SK-N-SH (cell line): ENCODE data around the gene RASGRF1. TPM values are rescaled to one million over a fixed set of nuclear protein-coding genes. Genes with fewer than 3 reads are reported as not detected.

Experiments
- CTCF ChIA-PET: fragments of 300-600, 350-600 bp; formaldehyde crosslinking; extraction: SDS; loops from one replicate; lab custom pipeline; 2021; lab: Yijun Ruan, JAX
- POLR2A ChIA-PET: fragments of 350-600 bp; sonication (Branson Sonifier 250); formaldehyde crosslinking; extraction: SDS; loops from one replicate; lab custom pipeline; 2020; ENCODE audit warnings: antibody characterized with exemption, inconsistent platforms; lab: Yijun Ruan, JAX
- DNase-seq: peaks from one replicate; pipeline ENCODE4 v3.0.0; 2012
- H2AFZ ChIP-seq: fragments of 200-600 bp; sonication (generic); 2 replicates; pipeline ENCODE4 v1.8.1; 2016; ENCODE audit warnings: antibody characterized with exemption, mild to moderate bottlenecking, low read depth
- H3F3A ChIP-seq: fragments of 200-600 bp; sonication (generic); replicated peaks from 2 replicates; pipeline ENCODE3; 2016; ENCODE audit warnings: antibody characterized with exemption, mild to moderate bottlenecking; ENCODE audit not compliant: insufficient read depth
- H3K27ac ChIP-seq, 2 experiments: fragments of 200-500 bp in 1 of 2; fragments of 200-600 bp in 1 of 2; sonication (Bioruptor generic) in 1 of 2; sonication (generic), shearing (Covaris generic) in 1 of 2; 2 replicates each; pipeline versions ENCODE4 v1.5.1 to v1.6.1; 2014 to 2016; ENCODE audit warnings: low read depth in 2 of 2, inconsistent platforms in 1 of 2, low read length in 1 of 2, mild to moderate bottlenecking in 1 of 2, mixed read lengths in 1 of 2
- H3K27me3 ChIP-seq: fragments of 200-600 bp; sonication (generic), shearing (Covaris generic); 2 replicates; pipeline ENCODE4 v1.6.1; 2016; ENCODE audit warnings: mixed run types; ENCODE audit not compliant: insufficient read depth
- H3K36me3 ChIP-seq, 2 experiments: fragments of 200-500 bp in 1 of 2; fragments of 200-600 bp in 1 of 2; sonication (Bioruptor generic) in 1 of 2; sonication (generic) in 1 of 2; replicated peaks in 1 of 2; 2 replicates each; pipeline versions ENCODE3 to v1.5.1; 2014 to 2016; ENCODE audit warnings: low read length in 1 of 2, mild to moderate bottlenecking in 1 of 2; ENCODE audit not compliant: insufficient read depth in 2 of 2, control insufficient read depth in 1 of 2
- H3K4me1 ChIP-seq, 2 experiments: fragments of 200-500 bp in 1 of 2; fragments of 200-600 bp in 1 of 2; sonication (Bioruptor generic) in 1 of 2; sonication (generic), shearing (Covaris generic) in 1 of 2; 2 replicates each; pipeline versions ENCODE4 v1.5.1 to v1.6.1; 2014 to 2016; ENCODE audit warnings: low read depth in 1 of 2, low read length in 1 of 2, mixed run types in 1 of 2; ENCODE audit not compliant: insufficient read depth in 2 of 2, control insufficient read depth in 1 of 2
- H3K4me2 ChIP-seq: fragments of 200-600 bp; sonication (generic), shearing (Covaris generic); 2 replicates; pipeline ENCODE4 v1.6.1; 2017; ENCODE audit warnings: mixed run types
- H3K4me3 ChIP-seq, 2 experiments: fragments of 200-500 bp in 1 of 2; fragments of 200-600 bp in 1 of 2; sonication (Bioruptor generic) in 1 of 2; sonication (generic), shearing (Covaris generic) in 1 of 2; 2 replicates each; pipeline versions ENCODE4 v1.5.1 to v1.8.1; 2014 to 2016; ENCODE audit warnings: low read depth in 2 of 2, inconsistent platforms in 1 of 2, low read length in 1 of 2, mild to moderate bottlenecking in 1 of 2, mixed read lengths in 1 of 2, moderate library complexity in 1 of 2
- H3K79me2 ChIP-seq: fragments of 200-600 bp; sonication (generic); 2 replicates; pipeline ENCODE4 v1.8.1; 2017; ENCODE audit warnings: mild to moderate bottlenecking; ENCODE audit not compliant: insufficient read depth
- H3K9ac ChIP-seq: fragments of 200-600 bp; sonication (generic); 2 replicates; pipeline ENCODE4 v1.6.1; 2017; ENCODE audit warnings: mixed run types
- H3K9me2 ChIP-seq: fragments of 200-600 bp; sonication (generic); 2 replicates; pipeline ENCODE4 v1.6.1; 2017; ENCODE audit warnings: mixed run types
- H3K9me3 ChIP-seq: fragments of 200-600 bp; sonication (generic); 2 replicates; pipeline ENCODE4 v1.6.1; 2017; ENCODE audit warnings: mixed run types, mild to moderate bottlenecking, moderate library complexity
- H4K20me1 ChIP-seq: fragments of 200-600 bp; sonication (generic); 2 replicates; pipeline ENCODE4 v1.6.1; 2017; ENCODE audit warnings: mild to moderate bottlenecking, mixed run types; ENCODE audit not compliant: insufficient read depth
- ELF1 ChIP-seq: IDR thresholded peaks from 2 replicates; pipeline ENCODE4 v1.4.0; 2012
- EP300 ChIP-seq, 2 experiments: IDR thresholded peaks; 2 replicates each; pipeline versions ENCODE4 v1.4.0 to v1.6.1; 2012; ENCODE audit warnings: borderline replicate concordance in 1 of 2, low read depth in 1 of 2, low read length in 1 of 2
- FOSL2 ChIP-seq: IDR thresholded peaks from 2 replicates; pipeline ENCODE4 v1.4.0; 2012; ENCODE audit warnings: low read depth, mild to moderate bottlenecking, moderate library complexity, borderline replicate concordance
- FOXM1 ChIP-seq: IDR thresholded peaks from 2 replicates; pipeline ENCODE4 v1.4.0; 2012; ENCODE audit warnings: low read depth, mild to moderate bottlenecking
- GATA2 ChIP-seq: sonication (generic); formaldehyde crosslinking; IDR thresholded peaks from 2 replicates; pipeline ENCODE4 v1.5.0; 2020; ENCODE audit warnings: mild to moderate bottlenecking, missing genetic modification reagents
- IRF3 ChIP-seq: fragments of 150-350 bp; IDR thresholded peaks from 2 replicates; pipeline ENCODE4 v1.6.1; 2016; ENCODE audit warnings: mild to moderate bottlenecking, low read depth, low read length
- JUND ChIP-seq: IDR thresholded peaks from 2 replicates; pipeline ENCODE4 v1.4.0; 2012
- MXI1 ChIP-seq: IDR thresholded peaks from 2 replicates; pipeline ENCODE4 v1.6.1; 2012; ENCODE audit warnings: mild to moderate bottlenecking, low read depth, low read length, improper control_type of control experiment
- NFIC ChIP-seq: IDR thresholded peaks from 2 replicates; pipeline ENCODE4 v1.4.0; 2012; ENCODE audit warnings: borderline replicate concordance
- NRF1 ChIP-seq: IDR thresholded peaks from 2 replicates; pipeline ENCODE4 v1.6.1; 2012; ENCODE audit warnings: low read depth, mild to moderate bottlenecking, low read length
- POLR2AphosphoS5 ChIP-seq: IDR thresholded peaks from 2 replicates; pipeline ENCODE4 v1.6.1; 2012; ENCODE audit warnings: low read depth, low read length
- RXRA ChIP-seq: IDR thresholded peaks from 2 replicates; pipeline ENCODE4 v1.4.0; 2012; ENCODE audit warnings: low read depth, mild to moderate bottlenecking, borderline replicate concordance
- SIN3A ChIP-seq: IDR thresholded peaks from 2 replicates; pipeline ENCODE4 v1.6.1; 2012; ENCODE audit warnings: low read depth, mild to moderate bottlenecking, low read length, moderate library complexity, borderline replicate concordance
- SMC3 ChIP-seq: IDR thresholded peaks from 2 replicates; pipeline ENCODE4 v1.6.1; 2012; ENCODE audit warnings: low read depth, low read length, improper control_type of control experiment
- TEAD4 ChIP-seq: IDR thresholded peaks from 2 replicates; pipeline ENCODE4 v1.4.0; 2012; ENCODE audit warnings: mild to moderate bottlenecking, borderline replicate concordance; ENCODE audit not compliant: insufficient read depth
- WGBS: methylation state at CpG from one replicate; pipeline ENCODE4 v1.1.6; 2017; ENCODE audit warnings: low lambda C conversion rate; 5-methylcytosine and 5-hydroxymethylcytosine counted together
- polyA plus RNA-seq, 3 experiments: library from polyadenylated mRNA; depleted of rRNA; stranded (reverse); fragments of >200 nt; gene quantifications; 2 replicates each; pipeline ENCODE4 v1.2.3, GENCODE V29; 2012
- TF ChIP-seq, protein P1 (sequence below): fragments of 150-350 bp; IDR thresholded peaks from 2 replicates; pipeline ENCODE4 v1.6.1; 2017; ENCODE audit warnings: antibody characterized with exemption, low read length, low read depth, borderline replicate concordance

Gene RASGRF1
- polyA plus RNA-seq, 1 of the 3 experiments (the other 2 are of a cell fraction), result 0.10 TPM

- Histone ChIP-seq H4K20me1 (no peaks in the 10 kb centered on the region), H3K4me1 (no peaks in the 10 kb centered on the region), H3K4me2 (no peak overlapping the region), H3K9me3 (no peaks in the 10 kb centered on the region), H2AFZ (no peak overlapping the region), H3F3A (no peaks in the 10 kb centered on the region), H3K79me2 (no peaks in the 10 kb centered on the region), H3K27me3 (no peaks in the 10 kb centered on the region; the same call in 1 of the 2 replicates), H3K9me2 (no peaks in the 10 kb centered on the region), H3K4me3 (no peak overlapping the region), H3K27ac (no peak overlapping the region), H3K36me3 (no peaks in the 10 kb centered on the region), H3K9ac (no peak overlapping the region)
- CTCF ChIA-PET, result interaction anchor here (2.2 kb wide), 1 partner anchor 26 kb away, joined by 7 read pairs; no protein-coding TSS in a partner anchor
- 4% methylated on average over 3 of the region's 3 CpGs for WGBS
- POLR2A ChIA-PET, result no interaction called here
- no peak for DNase-seq
- TF ChIP-seq ELF1 (no peak), TEAD4 (no peak), RXRA (no peak), FOXM1 (no peak), GATA2 (no peak), SIN3A (no peak), MXI1 (no peak), EP300 (IDR thresholded peaks at IDR 0.05; ENCODE audit: borderline replicate concordance in 1 of 2, low read depth in 1 of 2, low read length in 1 of 2) (no peak), POLR2AphosphoS5 (no peak), FOSL2 (no peak), NRF1 (no peak), IRF3 (no peak), JUND (no peak), SMC3 (no peak)
- TF ChIP-seq, protein P1, sequence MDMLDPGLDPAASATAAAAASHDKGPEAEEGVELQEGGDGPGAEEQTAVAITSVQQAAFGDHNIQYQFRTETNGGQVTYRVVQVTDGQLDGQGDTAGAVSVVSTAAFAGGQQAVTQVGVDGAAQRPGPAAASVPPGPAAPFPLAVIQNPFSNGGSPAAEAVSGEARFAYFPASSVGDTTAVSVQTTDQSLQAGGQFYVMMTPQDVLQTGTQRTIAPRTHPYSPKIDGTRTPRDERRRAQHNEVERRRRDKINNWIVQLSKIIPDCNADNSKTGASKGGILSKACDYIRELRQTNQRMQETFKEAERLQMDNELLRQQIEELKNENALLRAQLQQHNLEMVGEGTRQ, result no peak
These were observed 36.2 kb downstream of the RASGRF1 start for GRCh38 chr15:79054350-79054749.

DNA sequence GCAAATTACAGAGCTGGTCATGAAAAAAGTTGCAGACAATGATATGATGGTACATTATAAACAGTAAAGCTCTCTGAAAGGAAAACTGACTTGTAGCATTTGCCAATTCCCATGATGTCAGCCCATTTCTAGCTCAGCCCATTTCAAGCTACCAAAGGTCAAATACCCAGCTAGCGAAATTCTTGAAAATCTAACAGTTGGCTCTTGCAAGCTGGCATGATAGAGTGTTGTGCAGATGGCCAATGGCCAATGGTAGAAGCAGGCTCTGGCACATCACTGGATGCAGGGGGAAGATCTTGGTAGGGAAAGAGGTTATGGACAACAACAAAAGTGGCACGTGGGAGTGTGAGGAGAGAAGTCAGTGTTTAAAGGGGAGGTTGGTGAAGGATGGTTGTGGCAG lies 36.7 kb downstream of the RASGRF1 start:
- Histone ChIP-seq H3K4me1 (no peaks in the 10 kb centered on the region), H2AFZ (no peak overlapping the region), H3K9ac (no peak overlapping the region), H4K20me1 (no peaks in the 10 kb centered on the region), H3K36me3 (no peaks in the 10 kb centered on the region), H3K4me2 (no peak overlapping the region), H3F3A (no peaks in the 10 kb centered on the region), H3K27me3 (no peaks in the 10 kb centered on the region; the same call in 1 of the 2 replicates), H3K27ac (no peak overlapping the region), H3K9me3 (no peaks in the 10 kb centered on the region), H3K79me2 (no peaks in the 10 kb centered on the region), H3K9me2 (no peaks in the 10 kb centered on the region), H3K4me3 (no peak overlapping the region)
- CTCF ChIA-PET, result interaction anchor here (0.9 to 2.2 kb wide), 2 partner anchors 25 to 131 kb away, joined by 5 to 7 read pairs; no protein-coding TSS in a partner anchor
- POLR2A ChIA-PET, result no interaction called here
- 12% methylated on average over 2 of the region's 2 CpGs for WGBS
- DNase-seq, result no peak
- no peak for TF ChIP-seq IRF3
- no peak for TF ChIP-seq NFIC
- no peak for TF ChIP-seq GATA2
